AG10803 (cell line): Measurements from ENCODE around the gene PIP5K1A.
A peak's percentile ranks its signal among the peaks of the same experiment; 100 is the strongest.

ENCODE experiments used
- DNase-seq: peaks from one replicate; pipeline ENCODE4 v3.0.0; 2010; ENCODE audit warnings: low read depth
- H3K4me3 ChIP-seq: 2 replicates; pipeline ENCODE4 v1.5.1; 2011; ENCODE audit warnings: mild to moderate bottlenecking, low read length, control low read depth
- TF ChIP-seq, protein P1 (sequence below): conservative IDR thresholded peaks from 2 replicates; pipeline ENCODE4 v1.5.1; 2011; ENCODE audit warnings: mild to moderate bottlenecking, low read length, control low read depth, inconsistent platforms

PIP5K1A gene

DNA sequence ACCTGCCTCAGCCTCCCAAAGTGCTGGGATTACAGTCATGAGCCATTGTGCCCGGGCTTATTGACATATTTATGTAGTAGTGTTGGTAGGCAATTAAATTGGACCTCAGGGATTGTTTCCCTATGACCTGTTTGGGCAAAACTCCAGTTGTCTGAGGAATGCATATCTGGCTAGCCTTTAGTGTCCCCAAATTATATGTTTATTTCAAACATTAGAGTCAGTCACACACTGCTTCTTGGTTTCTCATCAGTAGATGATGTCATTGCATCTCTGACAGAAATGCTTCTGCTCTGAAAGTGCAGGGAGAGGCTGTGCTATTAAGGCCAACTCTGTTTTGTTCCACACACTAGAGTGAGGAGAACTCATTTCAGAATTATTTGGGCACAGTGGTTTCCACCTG lies 12.5 kb downstream of the PIP5K1A start:
- no peak overlapping the region for H3K4me3 ChIP-seq
- peak; percentile 61 for DNase-seq
- TF ChIP-seq, protein P1, sequence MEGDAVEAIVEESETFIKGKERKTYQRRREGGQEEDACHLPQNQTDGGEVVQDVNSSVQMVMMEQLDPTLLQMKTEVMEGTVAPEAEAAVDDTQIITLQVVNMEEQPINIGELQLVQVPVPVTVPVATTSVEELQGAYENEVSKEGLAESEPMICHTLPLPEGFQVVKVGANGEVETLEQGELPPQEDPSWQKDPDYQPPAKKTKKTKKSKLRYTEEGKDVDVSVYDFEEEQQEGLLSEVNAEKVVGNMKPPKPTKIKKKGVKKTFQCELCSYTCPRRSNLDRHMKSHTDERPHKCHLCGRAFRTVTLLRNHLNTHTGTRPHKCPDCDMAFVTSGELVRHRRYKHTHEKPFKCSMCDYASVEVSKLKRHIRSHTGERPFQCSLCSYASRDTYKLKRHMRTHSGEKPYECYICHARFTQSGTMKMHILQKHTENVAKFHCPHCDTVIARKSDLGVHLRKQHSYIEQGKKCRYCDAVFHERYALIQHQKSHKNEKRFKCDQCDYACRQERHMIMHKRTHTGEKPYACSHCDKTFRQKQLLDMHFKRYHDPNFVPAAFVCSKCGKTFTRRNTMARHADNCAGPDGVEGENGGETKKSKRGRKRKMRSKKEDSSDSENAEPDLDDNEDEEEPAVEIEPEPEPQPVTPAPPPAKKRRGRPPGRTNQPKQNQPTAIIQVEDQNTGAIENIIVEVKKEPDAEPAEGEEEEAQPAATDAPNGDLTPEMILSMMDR: no peak

DNA sequence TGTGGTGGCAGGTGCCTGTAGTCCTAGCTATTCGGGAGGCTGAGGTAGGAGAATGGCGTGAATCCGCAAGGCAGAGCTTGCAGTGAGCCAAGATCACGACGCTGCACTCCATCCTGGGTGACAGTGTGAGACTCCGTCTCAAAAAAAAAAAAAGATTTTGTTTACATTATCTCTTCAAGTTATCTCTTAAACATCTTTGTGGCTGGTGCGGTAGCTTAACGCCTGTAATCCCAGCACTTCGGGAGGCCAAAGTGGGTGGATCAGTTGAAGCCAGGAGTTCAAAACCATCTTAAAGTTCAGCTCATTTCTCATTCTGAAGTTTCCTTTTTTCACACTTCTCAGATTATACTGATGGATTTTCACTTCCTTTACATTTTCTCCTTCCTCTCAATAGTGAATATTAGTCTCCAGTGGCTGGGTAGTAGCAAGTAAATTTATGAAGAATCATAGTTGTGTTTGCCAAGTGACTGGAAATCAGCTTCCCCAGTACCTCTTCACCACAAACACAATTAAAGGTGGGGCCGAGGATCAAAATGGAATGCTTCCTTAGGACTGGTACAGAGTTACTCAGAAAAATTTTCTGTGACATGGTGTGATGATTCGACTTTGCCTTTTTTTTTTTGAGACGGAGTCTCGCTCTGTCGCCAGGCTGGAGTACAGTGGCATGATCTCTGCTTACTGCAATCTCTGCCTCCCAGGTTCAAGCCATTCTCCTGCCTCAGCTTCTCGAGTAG lies 13.8 kb downstream of the PIP5K1A start:
- DNase-seq: no peak
- TF ChIP-seq, protein P1: no peak

DNA sequence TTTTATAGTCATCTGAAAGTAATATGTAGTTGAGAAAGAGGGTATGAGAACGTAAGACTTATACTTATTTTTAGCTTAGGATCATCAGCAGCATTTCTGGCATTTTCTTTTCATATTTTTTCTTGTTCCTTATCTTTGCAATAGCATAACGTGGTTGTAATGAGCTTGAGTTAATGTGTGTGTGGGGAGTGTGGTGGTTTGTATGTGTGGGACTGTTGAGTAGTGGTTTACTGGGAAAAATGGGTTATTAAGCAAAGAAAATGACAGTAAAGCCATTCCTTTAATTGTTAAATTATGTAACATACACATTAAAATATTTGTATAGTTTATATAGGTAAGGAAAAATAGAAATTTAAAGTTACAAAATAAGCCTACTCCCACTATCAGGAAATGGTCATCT lies 15.2 kb downstream of the PIP5K1A start:
- H3K4me3 ChIP-seq: no peak overlapping the region
- TF ChIP-seq, protein P1: no peak
- DNase-seq: no peak

More for the DNA sequence above, 13.8 kb downstream of the PIP5K1A start:
- no peak overlapping the region for H3K4me3 ChIP-seq

DNA sequence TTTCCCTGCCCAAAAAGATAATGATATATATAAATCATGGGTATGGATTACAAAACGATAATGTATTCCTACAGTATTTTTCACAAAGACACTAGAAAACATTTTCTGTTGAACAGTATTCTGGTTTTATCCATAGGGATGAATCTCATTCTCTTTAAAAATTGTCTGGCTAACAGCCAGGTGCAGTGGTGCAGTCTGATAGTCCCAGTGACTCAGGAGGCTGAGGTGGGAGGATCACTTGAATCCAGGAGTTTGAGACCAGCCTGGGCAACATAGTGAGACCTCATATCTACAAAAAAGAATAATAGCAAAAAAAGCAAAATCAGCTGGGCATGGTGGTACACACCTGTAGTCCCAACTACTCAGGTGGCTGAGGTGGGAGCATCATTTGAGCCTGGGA lies 23.3 kb downstream of the PIP5K1A start:
- DNase-seq: no peak
- TF ChIP-seq, protein P1: no peak
- no peak overlapping the region for H3K4me3 ChIP-seq

DNA sequence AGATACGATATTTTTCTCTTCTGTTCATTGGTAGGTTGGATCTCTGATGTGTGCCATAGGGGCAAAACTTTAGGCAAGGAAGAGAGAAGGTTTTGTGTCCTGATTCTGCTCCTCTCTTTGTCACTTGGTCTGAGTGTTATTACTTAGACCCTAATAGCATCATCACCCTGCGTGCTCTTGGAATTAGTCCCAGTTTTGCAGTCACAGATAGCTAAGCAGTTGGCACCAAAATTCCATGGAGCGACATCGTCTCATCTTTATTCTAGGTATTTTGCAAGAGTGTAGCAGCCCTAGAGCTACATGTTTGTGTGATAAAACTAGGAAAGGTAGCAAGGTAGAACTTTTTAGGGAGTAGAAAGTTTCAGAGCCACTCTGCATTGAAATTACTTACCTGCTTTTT lies 23.8 kb downstream of the PIP5K1A start:
- peak; percentile 32 for DNase-seq
- H3K4me3 ChIP-seq: no peak overlapping the region
- TF ChIP-seq, protein P1: no peak

DNA sequence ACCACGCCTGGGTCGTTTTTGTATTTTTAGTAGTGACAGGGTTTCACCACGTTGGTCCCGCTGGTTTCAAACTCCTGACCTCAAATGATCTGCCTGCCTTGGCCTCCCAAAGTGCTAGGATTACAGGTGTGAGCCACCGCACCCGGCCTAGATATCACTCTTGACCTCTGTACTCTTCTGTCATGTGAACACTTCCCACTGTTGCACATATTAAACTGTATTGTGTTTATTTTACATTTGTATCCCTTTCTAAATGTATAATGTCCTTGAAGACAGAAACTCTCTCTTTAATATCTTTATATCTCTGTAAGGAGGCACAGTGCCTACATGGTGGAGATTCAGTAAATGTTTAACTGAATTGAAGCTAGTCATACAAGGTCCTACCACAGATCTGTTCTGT lies 36.9 kb downstream of the PIP5K1A start:
- TF ChIP-seq, protein P1: no peak

DNA sequence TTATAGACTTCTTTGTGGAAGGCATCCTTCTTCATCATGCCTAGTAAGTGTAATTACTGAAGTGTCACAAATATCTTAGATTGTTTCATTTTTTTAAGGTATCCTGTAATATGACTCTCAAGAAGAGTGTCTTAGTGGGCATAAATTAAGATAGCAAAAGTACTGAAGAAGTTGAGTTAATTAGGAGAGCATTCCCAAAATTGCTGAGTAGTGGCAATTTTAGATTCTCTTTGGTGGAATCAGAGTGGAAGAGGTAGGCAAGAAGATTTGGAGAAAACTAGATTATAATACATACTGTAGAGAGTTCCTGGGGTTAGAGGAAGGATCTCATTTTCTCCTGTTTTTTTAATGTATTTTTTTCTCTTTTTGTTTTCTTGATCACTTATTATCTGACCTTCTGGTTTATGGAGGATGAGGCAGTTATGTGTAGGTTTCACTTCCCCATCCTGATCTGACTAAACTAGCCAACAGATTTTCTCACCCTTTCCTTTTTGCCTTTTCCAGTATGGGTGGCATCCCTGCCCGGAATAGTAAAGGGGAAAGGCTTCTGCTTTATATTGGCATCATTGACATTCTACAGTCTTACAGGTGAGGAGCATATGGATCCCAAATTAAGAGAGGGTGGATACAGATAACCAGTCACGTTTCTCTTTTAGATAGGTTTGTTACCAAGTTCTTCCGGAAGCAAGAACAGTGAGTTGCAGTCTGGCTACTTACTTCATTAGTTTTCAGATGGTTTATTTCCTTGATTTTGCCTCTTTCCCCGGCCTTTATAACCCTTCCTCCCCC lies 39.5 kb downstream of the PIP5K1A start:
- DNase-seq: no peak
- TF ChIP-seq, protein P1: no peak
- no peak overlapping the region for H3K4me3 ChIP-seq

More for the DNA sequence above, 36.9 kb downstream of the PIP5K1A start:
- no peak for DNase-seq
- no peak overlapping the region for H3K4me3 ChIP-seq
